Measurements from ENCODE around the gene CCDC187. TPM values are rescaled to one million over a fixed set of nuclear protein-coding genes. Genes with fewer than 3 reads are reported as not detected.

The CCDC187 gene
- total and polyA plus RNA-seq, 2 of the 8 experiments (the other 6 are each of a cell fraction or from before 2014, with no cell fraction given): 0.02 TPM; not detected in 1

DNA sequence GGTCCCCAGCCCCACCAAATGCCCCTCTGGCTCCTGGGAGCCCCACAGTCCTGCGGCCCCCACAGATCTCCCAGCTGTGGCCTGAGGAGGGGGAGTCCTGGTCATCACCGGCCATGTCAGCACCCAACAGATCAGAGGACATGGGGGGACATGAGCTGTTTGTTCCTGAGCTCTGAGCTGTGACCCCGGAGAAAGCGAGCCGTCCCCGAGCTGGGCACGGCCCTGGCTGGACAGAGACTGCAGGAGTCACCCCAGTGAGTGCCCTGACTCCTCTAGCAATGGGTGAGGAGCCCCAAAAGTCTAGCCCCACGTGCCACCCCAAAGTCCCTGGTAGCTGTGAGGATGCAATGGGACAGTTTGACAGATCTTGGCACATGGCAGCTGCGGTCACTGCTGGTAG is 25.7 kb downstream of the CCDC187 start (continued):
- TF ChIP-seq, protein P1, sequence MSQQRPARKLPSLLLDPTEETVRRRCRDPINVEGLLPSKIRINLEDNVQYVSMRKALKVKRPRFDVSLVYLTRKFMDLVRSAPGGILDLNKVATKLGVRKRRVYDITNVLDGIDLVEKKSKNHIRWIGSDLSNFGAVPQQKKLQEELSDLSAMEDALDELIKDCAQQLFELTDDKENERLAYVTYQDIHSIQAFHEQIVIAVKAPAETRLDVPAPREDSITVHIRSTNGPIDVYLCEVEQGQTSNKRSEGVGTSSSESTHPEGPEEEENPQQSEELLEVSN (IDR thresholded peaks at IDR 0.05): no peak
